IPS-15b (cell line): Measurements from ENCODE around the gene MUC5B.

ENCODE experiments used
- H3K27me3 ChIP-seq: one replicate; pipeline ENCODE4 v1.6.1; 2013; ENCODE audit warnings: low read length; ENCODE audit not compliant: control insufficient read depth, insufficient read depth
- H3K36me3 ChIP-seq: one replicate; pipeline ENCODE4 v1.6.1; 2013; ENCODE audit warnings: low read length; ENCODE audit not compliant: control insufficient read depth, insufficient read depth
- H3K4me1 ChIP-seq: one replicate; pipeline ENCODE4 v1.6.1; 2013; ENCODE audit warnings: mild to moderate bottlenecking, low read length; ENCODE audit not compliant: control insufficient read depth, insufficient read depth
- H3K4me3 ChIP-seq: one replicate; pipeline ENCODE4 v1.5.1; 2013; ENCODE audit warnings: low read depth, low read length
- H3K9ac ChIP-seq: one replicate; pipeline ENCODE4 v1.6.1; 2013; ENCODE audit warnings: low read depth, mild to moderate bottlenecking, low read length
- H3K9me3 ChIP-seq: one replicate; pipeline ENCODE4 v1.6.1; 2013; ENCODE audit warnings: mild to moderate bottlenecking, low read length; ENCODE audit not compliant: control insufficient read depth, insufficient read depth

MUC5B gene

GRCh38 chr11:1285316-1285744 is 62.5 kb downstream of the MUC5B start:
- Histone ChIP-seq H3K9me3 (no peaks in the 10 kb centered on the region), H3K27me3 (no peaks in the 10 kb centered on the region), H3K4me1 (no peaks in the 10 kb centered on the region), H3K4me3 (no peak overlapping the region), H3K9ac (no peak overlapping the region), H3K36me3 (peaks cover 52% of the 10 kb centered on the region)

DNA sequence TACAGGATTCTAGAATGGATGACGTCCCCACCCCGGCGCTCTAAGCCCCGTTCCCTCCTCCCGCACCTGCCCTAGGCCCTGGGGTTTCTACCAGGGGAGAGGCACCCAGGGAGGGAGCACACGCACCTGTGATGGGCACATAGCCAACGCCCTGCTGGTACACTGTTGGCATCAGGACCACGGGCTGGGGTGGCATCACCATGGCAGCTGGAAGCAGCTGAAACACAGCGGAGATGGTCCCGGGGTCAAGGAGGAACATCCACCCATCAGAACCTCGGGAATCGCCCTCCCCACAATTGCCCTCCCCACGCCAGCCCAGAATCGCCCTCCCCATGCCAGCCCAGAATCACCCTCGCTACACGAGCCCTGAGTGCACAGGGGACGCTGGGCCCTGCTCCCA is 63.0 kb downstream of the MUC5B start:
- peaks cover 52% of the 10 kb centered on the region for H3K36me3 ChIP-seq

DNA sequence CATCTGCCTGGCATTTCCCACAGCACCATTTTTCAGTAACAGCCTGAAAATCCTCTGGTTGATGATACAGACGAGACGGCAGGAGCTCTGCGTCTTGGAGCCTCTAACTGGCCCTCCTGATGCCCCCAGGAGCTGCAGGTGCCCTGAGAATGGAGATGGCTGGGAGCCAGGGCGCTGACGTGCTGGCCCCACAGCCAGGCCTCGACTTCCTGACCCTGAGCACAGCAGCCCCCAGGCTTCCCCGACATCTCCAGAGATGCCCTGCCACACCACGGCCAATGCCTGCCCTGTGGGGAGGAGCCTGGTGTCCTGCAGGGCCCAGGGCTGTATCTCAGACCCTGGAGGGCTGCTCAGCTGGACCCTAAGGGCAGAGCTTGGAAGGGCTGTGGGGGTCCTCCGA is 65.1 kb downstream of the MUC5B start:
- Histone ChIP-seq H3K27me3 (no peaks in the 10 kb centered on the region), H3K9me3 (no peaks in the 10 kb centered on the region), H3K4me1 (no peaks in the 10 kb centered on the region), H3K9ac (no peak overlapping the region), H3K36me3 (peaks cover 52% of the 10 kb centered on the region), H3K4me3 (no peak overlapping the region)

More for the DNA sequence above, 63.0 kb downstream of the MUC5B start:
- no peak overlapping the region for H3K4me3 ChIP-seq
- H3K9me3 ChIP-seq, result no peaks in the 10 kb centered on the region
- H3K4me1 ChIP-seq, result no peaks in the 10 kb centered on the region
- H3K27me3 ChIP-seq, result no peaks in the 10 kb centered on the region
- H3K9ac ChIP-seq, result no peak overlapping the region

GRCh38 chr11:1288426-1289151 is 65.7 kb downstream of the MUC5B start:
- Histone ChIP-seq H3K27me3 (no peaks in the 10 kb centered on the region), H3K36me3 (peaks cover 58% of the 10 kb centered on the region), H3K4me1 (no peaks in the 10 kb centered on the region), H3K4me3 (no peak overlapping the region), H3K9ac (no peak overlapping the region), H3K9me3 (no peaks in the 10 kb centered on the region)

DNA sequence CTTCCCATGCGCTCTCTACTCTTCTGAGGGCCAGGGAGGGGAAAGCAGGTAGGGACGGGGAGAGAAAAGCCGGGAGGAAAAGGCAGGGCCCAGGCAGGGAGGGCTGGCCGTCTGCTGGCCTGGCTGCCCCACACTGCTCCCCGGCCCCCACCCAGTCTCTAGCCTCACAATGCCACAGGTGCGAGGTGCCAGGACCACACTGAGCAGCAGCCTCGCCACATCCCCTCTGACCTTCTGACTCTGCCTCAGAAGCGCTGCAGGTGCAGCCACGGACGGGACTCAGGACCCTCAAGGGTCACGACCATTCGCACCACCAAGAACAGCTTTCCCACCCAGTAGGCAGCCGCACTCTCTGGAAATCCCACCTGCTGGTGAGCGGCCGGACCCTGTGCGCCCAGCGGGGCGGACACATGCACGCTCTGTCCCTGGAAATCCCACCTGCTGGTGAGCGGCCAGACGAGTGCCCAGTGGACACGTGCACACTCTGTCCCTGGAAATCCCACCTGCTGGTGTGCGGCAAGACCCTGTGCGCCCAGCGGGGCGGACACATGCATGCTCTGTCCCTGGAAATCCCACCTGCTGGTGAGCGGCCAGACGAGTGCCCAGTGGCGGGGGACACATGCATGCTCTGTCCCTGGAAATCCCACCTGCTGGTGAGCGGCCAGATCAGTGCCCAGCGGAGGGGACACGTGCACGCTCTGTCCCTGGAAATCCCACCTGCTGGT is 66.5 kb downstream of the MUC5B start:
- no peaks in the 10 kb centered on the region for H3K9me3 ChIP-seq
- no peak overlapping the region for H3K9ac ChIP-seq
- H3K4me3 ChIP-seq, result no peak overlapping the region
- H3K27me3 ChIP-seq, result no peaks in the 10 kb centered on the region
- H3K4me1 ChIP-seq, result no peaks in the 10 kb centered on the region
- peaks cover 60% of the 10 kb centered on the region for H3K36me3 ChIP-seq

GRCh38 chr11:1290052-1291040 is 67.5 kb downstream of the MUC5B start:
- Histone ChIP-seq H3K9ac (no peak overlapping the region), H3K27me3 (no peaks in the 10 kb centered on the region), H3K4me1 (no peaks in the 10 kb centered on the region), H3K9me3 (no peaks in the 10 kb centered on the region), H3K36me3 (peaks cover 54% of the 10 kb centered on the region), H3K4me3 (no peak overlapping the region)

DNA sequence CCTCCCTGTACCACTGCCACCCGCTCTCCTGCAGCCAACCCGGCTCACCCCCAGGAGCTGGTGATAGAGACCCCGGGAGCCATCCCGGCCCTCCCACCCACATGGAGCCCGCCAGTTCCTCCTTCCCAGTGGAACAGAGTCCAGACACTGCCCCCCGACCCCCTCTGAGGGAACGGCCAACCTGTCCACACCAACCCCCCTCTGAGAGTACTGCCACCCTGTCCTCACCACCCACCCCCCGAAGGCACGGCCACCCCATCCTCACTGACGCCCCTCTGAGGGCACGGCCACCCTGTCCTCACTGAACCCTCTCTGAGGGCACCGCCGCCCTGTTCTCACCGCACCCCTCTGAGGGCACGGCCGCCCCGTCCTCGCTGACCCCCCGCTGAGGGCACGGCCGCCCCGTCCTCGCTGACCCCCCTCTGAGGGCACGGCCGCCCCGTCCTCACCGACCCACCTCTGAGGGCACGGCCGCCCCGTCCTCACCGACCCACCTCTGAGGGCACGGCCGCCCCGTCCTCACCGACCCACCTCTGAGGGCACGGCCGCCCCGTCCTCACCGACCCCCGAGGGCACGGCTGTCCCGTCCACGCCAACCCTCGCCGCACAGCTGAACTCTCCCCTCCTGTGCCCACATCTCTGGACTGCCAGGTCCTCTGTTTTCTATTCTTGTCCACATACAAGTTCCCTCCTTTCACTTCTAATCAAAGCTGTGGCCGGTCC is 68.6 kb downstream of the MUC5B start:
- Histone ChIP-seq H3K4me1 (no peaks in the 10 kb centered on the region), H3K27me3 (no peaks in the 10 kb centered on the region), H3K4me3 (no peak overlapping the region), H3K9ac (no peak overlapping the region), H3K36me3 (peaks cover 47% of the 10 kb centered on the region), H3K9me3 (no peaks in the 10 kb centered on the region)

- Histone ChIP-seq H3K4me1 (no peaks in the 10 kb centered on the region), H3K27me3 (no peaks in the 10 kb centered on the region), H3K4me3 (no peak overlapping the region), H3K36me3 (peaks cover 41% of the 10 kb centered on the region), H3K9me3 (no peaks in the 10 kb centered on the region), H3K9ac (no peak overlapping the region)
Observed at GRCh38 chr11:1292018-1292643, 69.3 kb downstream of the MUC5B start.

DNA sequence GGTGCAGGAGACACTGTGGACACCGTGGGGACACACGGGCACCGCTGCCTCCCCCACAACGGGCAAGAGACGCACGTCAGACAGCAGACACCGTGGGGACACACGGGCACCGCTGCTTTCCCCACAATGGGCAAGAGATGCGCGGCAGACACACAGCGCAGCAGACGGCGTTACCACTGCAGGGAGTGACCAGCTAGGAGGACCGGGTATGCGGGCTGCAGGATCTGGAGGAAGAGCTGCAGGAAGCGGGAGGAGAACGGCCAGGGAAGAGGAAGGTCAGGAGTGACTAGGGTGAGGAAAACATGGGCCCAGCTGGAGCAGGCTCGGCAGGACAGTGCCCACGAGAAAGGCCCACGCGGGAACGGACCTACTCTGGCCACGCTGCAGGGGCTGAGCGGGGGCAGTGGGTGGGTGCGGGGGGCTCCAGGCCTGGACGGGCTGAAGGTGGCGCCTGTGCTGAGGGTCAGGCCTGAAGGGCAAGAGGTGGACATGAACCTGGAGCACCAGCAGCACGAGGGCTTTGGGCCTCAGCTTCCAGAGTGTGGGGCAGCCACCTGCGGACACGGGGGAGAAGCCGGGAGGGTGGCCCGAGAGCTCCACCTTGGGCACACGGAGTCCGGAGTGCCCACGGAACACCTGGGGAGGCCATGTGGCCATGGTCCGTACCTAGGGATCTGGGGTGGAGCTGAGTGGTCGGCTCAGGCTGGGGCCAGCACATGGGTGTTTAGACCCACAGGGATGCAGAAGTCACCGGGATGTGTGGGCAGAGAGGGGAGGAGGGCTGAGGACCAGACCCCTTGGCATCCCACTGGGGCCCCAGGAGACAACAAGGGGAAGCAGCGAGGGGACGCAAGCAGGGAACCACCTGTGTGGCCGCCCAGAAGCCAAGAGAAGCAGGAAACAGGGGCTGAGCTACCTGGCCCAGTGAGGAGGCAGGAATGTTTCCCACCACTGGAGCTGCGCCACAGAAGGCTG is 70.1 kb downstream of the MUC5B start:
- Histone ChIP-seq H3K27me3 (no peaks in the 10 kb centered on the region), H3K36me3 (peaks cover 42% of the 10 kb centered on the region), H3K4me1 (no peaks in the 10 kb centered on the region), H3K9me3 (no peaks in the 10 kb centered on the region), H3K4me3 (no peak overlapping the region), H3K9ac (no peak overlapping the region)

DNA sequence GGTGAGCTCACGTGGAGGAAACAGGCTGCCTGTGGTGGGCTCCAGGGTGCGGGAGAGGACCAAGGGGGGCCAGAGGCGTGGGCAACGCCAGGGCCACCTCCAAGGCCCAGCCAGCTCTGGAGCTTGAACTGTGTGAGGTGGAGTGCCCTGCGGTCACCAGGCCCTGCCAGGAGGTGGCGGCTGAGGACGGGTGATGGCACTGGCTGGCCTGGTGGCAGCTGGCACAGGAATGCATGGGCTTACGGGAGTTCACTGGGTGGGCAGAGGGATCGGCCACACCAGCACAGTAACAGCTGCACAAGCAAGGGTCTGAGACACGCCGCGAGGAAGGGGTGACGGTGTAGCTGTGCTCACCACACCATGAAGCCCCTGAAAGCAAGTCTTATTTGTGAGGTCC is 70.8 kb downstream of the MUC5B start:
- H3K36me3 ChIP-seq, result peaks cover 41% of the 10 kb centered on the region
- H3K4me1 ChIP-seq, result no peaks in the 10 kb centered on the region
- no peaks in the 10 kb centered on the region for H3K27me3 ChIP-seq

More for the DNA sequence above, 70.8 kb downstream of the MUC5B start:
- H3K9me3 ChIP-seq, result no peaks in the 10 kb centered on the region
- no peak overlapping the region for H3K4me3 ChIP-seq
- no peak overlapping the region for H3K9ac ChIP-seq
